Ishikawa (cell line): Measurements from ENCODE around the gene ZDHHC13.

Experiments
- CEBPB ChIP-seq: IDR thresholded peaks from 2 replicates; pipeline ENCODE4 v1.6.1; 2012
- EP300 ChIP-seq: IDR thresholded peaks from 2 replicates; pipeline ENCODE4 v1.6.1; 2012; ENCODE audit warnings: borderline replicate concordance
- FOXM1 ChIP-seq: IDR thresholded peaks from 2 replicates; pipeline ENCODE4 v1.6.1; 2012; ENCODE audit warnings: low read depth, borderline replicate concordance
- NFIC ChIP-seq: IDR thresholded peaks from 2 replicates; pipeline ENCODE4 v1.6.1; 2012
- RAD21 ChIP-seq: IDR thresholded peaks from 2 replicates; pipeline ENCODE4 v1.6.1; 2012; ENCODE audit warnings: low read depth
- TAF1 ChIP-seq: IDR thresholded peaks from 2 replicates; pipeline ENCODE4 v1.6.1; 2012; ENCODE audit warnings: low read depth, mild to moderate bottlenecking
- TCF12 ChIP-seq: IDR thresholded peaks from 2 replicates; pipeline ENCODE4 v1.6.1; 2012; ENCODE audit warnings: low read depth
- USF1 ChIP-seq: IDR thresholded peaks from 2 replicates; pipeline ENCODE4 v1.6.1; 2012
- YY1 ChIP-seq: IDR thresholded peaks from 2 replicates; pipeline ENCODE4 v1.6.1; 2012; ENCODE audit warnings: low read depth
- ZBTB7A ChIP-seq: IDR thresholded peaks from 2 replicates; pipeline ENCODE4 v1.6.1; 2012; ENCODE audit warnings: low read depth
- TF ChIP-seq, protein P1 (sequence below): IDR thresholded peaks from 2 replicates; pipeline ENCODE4 v1.6.1; 2012
- TF ChIP-seq, protein P2 (sequence below): IDR thresholded peaks from 2 replicates; pipeline ENCODE4 v1.6.1; 2012; ENCODE audit warnings: low read depth, mild to moderate bottlenecking

GRCh38 chr11:19176629-19177186 is 59.7 kb downstream of the ZDHHC13 start:
- no peak for TF ChIP-seq EP300
- no peak for TF ChIP-seq CEBPB
- TF ChIP-seq, protein P1, sequence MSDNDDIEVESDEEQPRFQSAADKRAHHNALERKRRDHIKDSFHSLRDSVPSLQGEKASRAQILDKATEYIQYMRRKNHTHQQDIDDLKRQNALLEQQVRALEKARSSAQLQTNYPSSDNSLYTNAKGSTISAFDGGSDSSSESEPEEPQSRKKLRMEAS = no peak
- no peak for TF ChIP-seq TCF12
- TF ChIP-seq, protein P2, sequence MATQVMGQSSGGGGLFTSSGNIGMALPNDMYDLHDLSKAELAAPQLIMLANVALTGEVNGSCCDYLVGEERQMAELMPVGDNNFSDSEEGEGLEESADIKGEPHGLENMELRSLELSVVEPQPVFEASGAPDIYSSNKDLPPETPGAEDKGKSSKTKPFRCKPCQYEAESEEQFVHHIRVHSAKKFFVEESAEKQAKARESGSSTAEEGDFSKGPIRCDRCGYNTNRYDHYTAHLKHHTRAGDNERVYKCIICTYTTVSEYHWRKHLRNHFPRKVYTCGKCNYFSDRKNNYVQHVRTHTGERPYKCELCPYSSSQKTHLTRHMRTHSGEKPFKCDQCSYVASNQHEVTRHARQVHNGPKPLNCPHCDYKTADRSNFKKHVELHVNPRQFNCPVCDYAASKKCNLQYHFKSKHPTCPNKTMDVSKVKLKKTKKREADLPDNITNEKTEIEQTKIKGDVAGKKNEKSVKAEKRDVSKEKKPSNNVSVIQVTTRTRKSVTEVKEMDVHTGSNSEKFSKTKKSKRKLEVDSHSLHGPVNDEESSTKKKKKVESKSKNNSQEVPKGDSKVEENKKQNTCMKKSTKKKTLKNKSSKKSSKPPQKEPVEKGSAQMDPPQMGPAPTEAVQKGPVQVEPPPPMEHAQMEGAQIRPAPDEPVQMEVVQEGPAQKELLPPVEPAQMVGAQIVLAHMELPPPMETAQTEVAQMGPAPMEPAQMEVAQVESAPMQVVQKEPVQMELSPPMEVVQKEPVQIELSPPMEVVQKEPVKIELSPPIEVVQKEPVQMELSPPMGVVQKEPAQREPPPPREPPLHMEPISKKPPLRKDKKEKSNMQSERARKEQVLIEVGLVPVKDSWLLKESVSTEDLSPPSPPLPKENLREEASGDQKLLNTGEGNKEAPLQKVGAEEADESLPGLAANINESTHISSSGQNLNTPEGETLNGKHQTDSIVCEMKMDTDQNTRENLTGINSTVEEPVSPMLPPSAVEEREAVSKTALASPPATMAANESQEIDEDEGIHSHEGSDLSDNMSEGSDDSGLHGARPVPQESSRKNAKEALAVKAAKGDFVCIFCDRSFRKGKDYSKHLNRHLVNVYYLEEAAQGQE = no peak
- no peak for TF ChIP-seq YY1
- no peak for TF ChIP-seq ZBTB7A
- TF ChIP-seq TAF1 = no peak
- TF ChIP-seq RAD21 = no peak
- TF ChIP-seq USF1 = no peak
- TF ChIP-seq FOXM1 = no peak
- TF ChIP-seq NFIC = no peak
